HG02970 (cell line): ENCODE data around the gene ADGRV1.
"Not testable (repeated sequence)": the region's sequence is repeated elsewhere in the genome, so short reads cannot be mapped to it uniquely, and the experiment has no call there.

Source experiments
- ATAC-seq: cut with Tn5 transposase; IDR thresholded peaks from one replicate; pipeline ENCODE4 v1.9.1; 2021; ENCODE audit warnings: mild to moderate bottlenecking, moderate library complexity, moderate number of reproducible peaks; ENCODE audit not compliant: unreplicated experiment, low FRiP score

Gene ADGRV1

DNA sequence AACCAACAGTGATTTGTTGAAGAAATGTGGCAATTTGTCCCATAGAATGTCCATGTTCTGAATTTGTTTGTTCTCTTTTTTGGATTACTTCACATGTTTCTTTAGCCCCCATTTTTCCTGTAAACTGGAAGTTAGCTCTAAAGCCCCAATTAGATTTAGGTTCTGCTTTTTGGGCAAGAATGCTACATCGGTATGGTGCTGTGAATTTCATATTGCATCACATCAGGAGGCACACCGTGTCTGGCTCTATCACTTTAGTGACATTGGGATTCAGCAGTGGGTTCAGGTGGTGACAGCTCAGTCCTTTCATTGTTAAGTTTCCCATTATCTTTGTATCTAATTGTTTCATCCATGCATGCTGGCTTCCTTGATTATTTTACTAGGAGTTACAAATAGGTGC is 27.9 kb downstream of the ADGRV1 start:
- ATAC-seq, result no peak

DNA sequence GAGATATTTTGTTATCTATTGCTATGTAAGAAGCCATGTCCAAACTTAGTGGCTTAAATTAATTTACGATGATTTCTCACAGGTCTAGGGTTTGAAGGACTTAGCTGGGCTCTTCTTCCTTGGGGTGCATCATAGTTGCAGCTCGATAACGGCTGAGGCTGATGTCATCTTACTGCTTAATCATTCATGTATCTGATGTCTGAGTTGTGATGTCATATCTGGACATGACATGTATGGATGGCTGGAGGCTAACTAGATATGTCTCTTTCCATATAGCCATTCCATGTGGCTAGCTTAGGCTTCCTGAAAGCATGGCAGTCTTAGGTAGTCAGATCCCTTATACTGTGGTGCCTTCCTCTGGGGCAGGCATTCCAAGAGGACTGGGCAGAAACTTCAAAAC is 31.6 kb downstream of the ADGRV1 start:
- ATAC-seq, result no peak

DNA sequence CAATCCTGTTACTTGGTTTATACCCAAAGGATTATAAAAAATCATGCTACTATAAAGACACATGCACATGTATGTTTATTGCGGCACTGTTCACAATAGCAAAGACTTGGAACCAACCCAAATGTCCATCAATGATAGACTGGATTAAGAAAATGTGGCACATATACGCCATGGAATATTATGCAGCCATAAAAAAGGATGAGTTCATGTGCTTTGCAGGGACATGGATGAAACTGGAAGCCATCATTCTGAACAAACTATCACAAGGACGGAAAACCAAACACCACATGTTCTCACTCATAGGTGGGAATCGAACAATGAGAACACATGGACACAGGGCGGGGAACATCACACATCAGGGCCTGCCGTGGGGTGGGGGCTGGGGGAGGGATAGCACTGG is 34.5 kb downstream of the ADGRV1 start:
- not testable (repeated sequence) for ATAC-seq

DNA sequence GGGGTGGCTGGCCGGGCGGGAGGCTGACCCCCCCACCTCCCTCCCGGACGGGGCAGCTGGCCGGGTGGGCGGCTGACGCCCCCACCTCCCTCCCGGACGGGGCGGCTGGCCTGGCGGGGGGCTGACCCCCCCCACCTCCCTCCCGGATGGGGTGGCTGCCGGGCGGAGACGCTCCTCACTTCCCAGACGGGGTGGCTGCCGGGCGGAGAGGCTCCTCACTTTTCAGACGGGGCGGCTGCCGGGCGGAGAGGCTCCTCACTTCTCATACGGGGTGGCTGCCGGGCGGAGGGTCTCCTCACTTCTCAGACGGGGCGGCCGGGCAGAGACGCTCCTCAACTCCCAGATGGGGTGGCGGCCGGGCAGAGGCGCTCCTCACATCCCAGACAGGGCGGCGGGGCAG is 37.2 kb downstream of the ADGRV1 start:
- not testable (repeated sequence) for ATAC-seq

DNA sequence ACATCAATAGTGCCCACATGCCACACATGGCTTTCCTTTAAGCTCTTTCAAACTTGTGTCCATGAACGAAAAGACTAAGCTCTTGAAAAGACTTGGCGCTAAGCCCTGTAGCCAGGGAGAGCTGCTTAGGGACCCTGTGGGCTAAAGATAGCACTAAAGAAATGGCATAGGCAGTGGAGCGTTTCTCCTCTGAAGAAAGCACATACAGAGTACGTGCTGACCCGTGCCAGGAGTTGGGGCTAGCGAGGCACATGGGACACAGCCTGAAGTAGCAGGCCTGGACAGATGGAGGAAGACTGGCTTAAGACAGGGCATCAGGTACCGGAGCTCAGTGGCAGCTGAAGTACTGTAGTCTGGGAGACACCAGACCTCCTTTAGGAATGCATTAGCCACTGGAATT is 39.7 kb downstream of the ADGRV1 start:
- ATAC-seq, result no peak

DNA sequence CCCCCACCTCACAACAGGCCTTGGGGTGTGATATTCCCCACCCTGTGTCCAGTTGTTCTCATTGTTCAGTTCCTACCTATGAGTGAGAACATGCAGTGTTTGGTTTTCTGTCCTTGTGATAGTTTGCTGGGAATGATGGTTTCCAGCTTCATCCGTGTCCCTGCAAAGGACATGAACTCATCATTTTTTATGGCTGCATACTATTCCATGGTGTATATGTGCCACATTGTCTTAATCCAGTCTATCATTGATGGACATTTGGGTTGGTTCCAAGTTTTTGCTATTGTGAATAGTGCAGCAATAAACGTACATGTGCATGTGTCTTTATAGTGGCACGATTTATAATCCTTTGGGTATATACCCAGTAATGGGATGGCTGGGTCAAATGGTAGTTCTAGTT is 41.7 kb downstream of the ADGRV1 start:
- not testable (repeated sequence) for ATAC-seq

DNA sequence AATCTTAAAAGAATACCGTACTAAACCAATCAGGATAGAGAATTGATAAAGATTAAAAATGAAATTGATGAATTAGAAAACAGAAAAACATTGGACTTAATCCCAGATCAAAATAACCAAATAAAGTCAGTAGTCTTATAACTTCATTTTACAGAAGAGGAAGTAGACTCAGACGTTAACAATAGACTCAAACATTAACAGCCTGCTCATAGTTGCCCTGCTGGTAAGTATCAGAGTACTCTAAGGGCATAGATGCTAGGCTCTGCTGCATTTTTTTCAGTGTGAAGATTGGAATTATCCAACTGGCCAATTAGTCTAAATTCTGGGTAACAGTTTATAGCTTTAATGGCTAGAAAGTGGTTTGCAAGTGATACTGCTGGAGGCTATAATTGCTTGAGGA is 42.9 kb downstream of the ADGRV1 start:
- no peak for ATAC-seq

DNA sequence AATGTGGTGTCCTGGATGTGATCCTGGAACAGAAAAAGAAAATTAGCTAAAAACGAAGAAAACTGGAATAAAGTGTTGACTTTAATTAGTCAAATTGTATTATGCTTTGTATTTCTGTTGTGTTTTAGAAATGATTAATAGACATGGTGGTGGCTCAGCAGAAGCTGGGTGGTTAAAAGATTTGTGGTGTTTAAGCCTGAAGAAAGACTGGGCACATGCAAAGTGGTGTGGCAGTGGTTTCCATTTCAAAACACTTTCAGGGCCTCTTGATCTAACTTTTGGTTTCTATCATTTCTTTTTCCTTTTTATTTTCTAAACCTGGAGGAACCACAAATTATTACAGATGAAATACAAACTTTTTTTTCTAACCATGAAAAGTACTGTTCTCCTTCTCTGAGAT is 44.1 kb downstream of the ADGRV1 start:
- no peak for ATAC-seq

DNA sequence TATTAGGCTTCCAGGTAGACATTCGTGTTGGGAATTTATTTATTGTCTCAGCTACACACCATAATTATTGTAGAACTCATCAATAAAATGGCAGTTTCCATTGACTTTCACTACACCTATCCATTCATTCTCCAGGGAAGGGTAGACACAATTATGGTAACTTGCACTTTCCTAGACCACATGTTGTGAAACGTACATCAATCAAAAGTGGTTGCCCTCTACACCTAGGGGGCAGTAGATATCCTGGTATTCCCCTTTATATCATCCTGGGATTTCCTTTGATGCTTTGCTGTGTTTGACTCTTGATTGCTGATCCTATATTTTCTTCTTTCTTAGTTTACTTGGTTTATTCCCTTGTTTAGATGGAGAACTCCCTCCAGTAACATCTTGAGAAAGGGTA is 47.9 kb downstream of the ADGRV1 start:
- ATAC-seq, result no peak

DNA sequence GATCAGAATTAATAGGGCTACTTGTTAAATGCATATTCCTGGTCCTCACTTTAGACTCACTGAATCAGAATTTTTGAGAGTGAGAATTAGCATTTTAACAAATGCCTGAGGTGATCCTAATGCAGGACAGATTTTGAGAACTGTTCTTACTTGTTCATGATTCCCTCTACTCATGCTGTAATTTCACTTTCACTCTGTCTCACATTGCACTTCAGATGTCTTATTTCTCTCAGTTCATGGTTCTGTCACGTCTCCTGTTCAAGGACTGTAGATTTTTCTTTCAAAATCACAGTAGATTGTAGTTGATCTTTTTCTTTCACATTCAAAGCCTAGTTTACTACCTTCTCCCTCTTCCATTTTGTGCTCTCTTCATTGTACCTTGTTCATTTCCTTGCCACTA is 54.3 kb downstream of the ADGRV1 start:
- peak; percentile 85 for ATAC-seq

DNA sequence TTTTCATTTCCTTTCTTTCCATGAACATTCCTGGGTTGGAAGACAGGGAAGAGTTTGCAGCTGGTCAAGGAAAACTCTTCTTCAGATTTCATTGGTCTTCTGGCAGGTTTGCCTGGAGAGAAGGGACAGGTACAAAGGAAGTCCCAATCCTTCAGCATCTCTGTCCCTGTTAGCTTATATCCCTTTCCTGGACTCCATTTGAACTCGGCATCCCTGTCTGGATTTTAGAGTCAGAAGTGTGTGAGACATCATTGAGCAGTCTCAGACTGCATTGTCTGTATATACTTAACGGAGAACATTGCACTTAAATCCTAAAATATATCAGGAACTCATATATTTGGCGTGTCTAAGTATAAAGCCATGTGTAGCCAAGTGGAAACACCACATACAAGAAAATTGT is 54.9 kb downstream of the ADGRV1 start:
- ATAC-seq, result no peak

DNA sequence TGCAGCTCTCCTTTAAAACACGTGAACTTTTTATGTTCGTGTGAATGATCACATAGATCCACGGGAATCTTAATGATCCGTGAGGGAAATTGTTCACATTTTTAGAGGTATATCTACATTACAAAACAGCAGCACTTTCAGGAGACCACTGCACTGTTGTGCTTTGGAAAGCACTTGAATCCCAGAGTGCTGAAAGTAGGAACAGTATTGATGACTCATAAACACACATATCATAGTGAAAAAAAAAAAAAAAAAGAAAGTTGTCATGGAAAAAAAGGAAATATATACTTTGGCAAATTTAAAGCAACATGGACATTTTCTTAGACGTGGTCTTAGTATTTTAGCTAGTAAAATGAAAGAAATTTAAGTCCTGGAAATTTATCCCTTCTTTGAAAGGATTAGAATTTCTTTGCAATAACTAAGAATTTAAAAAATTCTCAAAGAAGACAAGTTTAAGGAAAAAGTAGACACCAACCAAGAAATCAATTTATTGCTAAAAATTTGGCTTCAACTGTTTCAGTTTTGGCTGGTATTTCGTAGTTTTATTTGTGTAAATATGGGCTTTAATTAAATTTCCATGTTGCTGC is 55.4 kb downstream of the ADGRV1 start:
- ATAC-seq, result no peak

DNA sequence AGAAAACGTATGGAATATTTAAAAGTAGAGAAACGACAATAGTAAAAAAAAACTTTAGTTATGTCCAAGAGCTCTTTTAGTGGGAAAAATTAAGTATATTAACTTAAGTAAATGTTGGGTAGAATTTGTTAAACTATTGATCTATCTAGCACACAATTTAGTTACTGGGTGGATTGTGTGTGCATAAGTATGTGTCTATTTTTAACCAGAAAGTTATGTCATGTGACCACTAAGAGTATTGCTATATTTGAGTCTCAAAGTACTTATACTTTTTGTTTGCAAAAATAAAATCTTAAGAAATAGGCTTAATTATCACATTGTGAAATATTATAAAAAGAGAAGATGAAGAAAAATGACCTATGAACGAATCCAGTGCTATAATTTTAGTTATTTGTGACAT is 56.8 kb downstream of the ADGRV1 start:
- no peak for ATAC-seq

DNA sequence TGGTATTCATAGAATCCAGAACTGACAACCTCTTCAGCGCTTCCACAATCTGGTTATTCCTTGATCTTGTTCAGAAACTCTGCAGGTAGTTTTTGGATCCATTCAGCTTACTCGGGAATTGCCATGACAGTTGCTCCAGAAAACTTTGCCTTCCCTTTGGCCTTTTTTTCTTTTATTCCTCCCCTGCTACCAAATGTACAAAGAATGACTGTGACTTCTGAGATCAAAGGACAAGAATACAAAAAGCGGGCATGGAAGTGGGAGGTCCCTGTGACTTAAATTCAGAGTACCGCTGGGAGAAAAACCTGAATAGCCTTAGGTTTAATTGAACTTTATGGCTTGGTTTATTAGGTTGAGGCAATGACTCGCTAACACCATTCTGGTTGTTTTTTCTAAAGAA is 59.5 kb downstream of the ADGRV1 start:
- no peak for ATAC-seq

DNA sequence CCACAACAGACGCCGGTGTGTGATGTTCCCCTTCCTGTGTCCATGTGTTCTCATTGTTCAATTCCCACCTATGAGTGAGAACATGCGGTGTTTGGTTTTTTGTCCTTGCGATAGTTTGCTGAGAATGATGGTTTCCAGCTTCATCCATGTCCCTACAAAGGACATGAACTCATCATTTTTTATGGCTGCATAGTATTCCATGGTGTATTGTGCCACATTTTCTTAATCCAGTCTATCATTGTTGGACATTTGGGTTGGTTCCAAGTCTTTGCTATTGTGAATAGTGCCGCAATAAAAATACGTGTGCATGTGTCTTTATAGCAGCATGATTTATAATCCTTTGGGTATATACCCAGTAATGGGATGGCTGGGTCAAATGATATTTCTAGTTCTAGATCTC is 61.2 kb downstream of the ADGRV1 start:
- not testable (repeated sequence) for ATAC-seq

DNA sequence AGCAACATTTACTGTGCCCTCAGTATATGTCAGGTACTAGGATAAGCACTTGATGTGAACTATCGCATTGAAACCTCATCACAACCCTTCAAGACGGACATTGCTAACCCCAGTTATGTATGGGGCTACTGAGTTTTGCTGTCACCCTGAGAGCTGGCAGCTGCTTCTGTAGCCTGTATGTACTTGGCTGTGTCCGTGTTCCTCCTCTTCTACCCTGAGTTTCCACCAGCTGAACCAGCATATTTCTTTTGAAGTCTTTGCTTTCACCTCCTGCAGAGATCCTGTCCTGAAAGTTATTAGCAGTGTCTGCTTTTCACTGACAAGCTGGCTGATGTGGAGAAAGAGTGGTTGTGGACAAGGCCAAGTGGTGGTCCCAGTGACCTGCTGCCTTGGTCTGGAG is 63.3 kb downstream of the ADGRV1 start:
- ATAC-seq, result no peak

DNA sequence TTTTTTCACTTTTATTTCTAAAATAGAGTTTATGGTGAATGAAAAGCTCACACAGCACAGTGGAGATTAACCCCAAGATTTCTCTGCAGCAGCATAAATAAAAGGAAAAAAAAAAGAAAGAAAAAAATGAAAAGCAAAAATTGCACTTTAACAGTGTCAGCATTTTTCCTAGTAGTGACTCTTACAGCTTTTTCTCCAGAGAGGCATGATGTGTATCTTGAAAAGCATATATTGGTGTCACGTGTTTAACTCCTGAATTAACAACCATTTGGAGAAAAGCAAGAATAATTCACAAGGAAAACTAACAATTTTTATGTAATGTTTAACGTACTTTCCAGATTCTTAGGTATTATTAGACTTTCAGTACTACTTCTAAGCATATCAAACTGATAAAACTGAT is 67.9 kb downstream of the ADGRV1 start:
- no peak for ATAC-seq

DNA sequence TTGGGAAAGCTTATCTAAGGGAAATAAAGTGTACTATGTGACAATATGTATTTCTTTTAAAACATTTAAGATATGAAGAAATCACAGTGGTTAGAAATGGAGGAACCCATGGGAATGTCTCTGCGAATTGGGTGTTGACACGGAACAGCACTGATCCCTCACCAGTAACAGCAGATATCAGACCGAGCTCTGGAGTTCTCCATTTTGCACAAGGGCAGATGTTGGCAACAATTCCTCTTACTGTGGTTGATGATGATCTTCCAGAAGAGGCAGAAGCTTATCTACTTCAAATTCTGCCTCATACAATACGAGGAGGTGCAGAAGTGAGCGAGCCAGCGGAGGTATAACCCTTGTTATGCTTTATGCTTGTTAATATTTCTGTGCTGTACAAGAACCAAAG is 69.9 kb downstream of the ADGRV1 start:
- ATAC-seq, result no peak

DNA sequence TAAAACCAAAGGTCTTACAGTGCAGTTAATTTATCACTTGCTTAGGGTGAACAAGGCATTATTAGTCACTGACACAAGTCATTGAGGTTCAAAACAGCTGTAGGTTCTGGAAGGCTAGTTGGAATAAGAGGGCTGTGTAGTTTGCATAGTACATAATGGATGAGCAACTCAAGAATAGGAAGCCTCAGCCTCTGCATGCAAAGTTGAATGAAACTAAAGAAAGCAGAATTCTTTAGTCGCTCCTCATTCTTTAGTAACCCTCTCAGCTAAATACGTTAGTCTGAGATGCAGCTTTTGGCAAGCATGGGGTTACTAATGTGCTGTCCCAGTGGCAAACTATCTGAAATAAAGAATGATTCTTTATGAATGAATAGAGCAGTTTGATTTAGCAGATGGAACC is 74.2 kb downstream of the ADGRV1 start:
- ATAC-seq, result no peak

DNA sequence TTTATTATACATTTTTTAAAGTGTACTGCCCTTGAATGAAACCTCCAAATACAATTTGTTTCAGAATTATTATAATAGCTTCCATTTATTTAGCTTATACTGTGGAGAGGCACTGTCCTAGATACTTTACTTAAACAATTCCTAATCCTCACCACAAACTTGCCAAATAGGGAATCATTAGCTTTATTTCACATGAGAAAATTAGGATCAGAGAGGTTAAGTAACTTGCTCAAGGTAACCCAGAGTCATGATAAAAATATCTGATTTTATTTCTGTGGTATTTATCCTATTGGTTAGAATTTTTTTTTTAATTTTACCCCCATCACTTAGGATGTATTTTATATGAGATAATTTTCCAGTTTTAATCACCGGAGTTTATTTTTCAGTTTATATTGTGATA is 78.4 kb downstream of the ADGRV1 start:
- no peak for ATAC-seq

DNA sequence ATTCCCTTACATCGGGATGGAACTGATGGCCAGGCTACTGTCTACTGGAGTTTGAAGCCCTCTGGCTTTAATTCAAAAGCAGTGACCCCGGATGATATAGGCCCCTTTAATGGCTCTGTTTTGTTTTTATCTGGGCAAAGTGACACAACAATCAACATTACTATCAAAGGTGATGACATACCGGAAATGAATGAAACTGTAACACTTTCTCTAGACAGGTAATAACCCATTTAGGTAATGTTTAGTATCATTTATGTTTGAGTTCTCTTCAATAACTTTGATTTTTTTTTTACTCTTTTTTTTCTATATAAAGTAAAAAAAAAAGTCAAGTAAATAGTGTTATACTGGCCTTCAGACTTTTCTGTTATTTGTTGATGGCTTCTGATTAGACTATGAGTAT is 79.1 kb downstream of the ADGRV1 start:
- ATAC-seq, result no peak

DNA sequence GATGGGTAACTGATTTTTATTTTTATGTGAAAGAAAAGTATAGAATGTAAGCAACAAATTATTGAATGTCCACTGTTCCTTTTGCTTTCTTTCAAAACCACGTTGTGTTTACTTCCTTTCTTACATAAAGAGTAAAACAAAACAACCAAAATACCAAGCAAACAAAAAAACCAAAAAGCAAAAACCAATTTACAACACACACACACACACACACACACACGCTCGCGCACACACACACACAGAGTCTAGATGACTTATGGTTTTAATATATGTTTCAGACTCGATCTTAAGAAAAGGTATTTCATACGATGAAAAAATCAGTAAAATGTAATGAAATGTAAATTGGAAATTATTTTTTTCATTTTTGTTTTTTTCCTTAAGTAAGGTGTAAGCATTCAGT is 80.3 kb downstream of the ADGRV1 start:
- no peak for ATAC-seq

DNA sequence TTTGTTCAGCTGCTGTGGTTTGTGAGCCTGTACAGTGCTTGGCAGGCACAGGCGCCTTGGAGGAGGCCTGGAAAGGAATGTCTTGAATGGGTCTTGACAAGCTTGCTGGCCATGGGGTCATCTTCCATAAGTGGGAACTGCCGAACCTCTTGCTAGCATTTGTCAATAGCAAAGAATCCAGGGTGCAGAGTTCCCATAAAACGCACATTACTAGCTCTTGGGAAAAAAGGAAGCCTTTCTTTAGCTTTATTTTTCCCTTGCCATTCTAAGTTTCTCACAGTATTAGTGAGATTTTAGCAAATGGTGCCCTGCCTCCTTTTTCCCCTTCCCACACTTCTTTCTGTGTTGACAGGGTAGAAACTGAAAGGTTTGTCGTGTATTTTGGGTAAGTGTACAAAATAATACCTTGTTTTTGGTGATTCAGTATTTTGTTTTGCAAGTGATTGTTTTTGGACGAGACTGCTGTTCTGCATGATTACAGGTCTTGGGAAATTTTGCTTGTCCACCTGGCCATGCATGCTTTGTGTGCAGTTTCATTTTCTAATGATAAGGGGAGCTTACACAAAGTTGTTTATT is 82.0 kb downstream of the ADGRV1 start:
- no peak for ATAC-seq
